ENCODE data around the gene AFF4.
A peak's percentile ranks its signal among the peaks of the same experiment; 100 is the strongest.

The AFF4 gene

DNA sequence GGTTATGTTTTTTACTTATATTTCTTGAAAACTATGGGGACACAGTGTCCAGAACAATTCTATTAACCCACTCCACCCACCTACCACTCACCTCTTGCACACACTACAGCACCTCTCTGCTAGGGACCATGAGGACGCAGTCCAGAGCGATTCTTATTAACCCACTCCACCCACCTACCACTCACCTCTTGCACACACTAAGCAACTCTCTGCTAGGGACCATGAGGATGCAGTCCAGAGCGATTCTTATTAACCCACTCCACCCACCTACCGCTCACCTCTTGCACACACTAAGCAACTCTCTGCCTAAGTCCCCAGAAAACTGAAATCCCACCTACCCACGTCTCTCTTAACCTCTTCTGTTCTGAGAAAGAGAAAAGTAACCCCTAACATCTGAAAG lies 130.8 kb downstream of the AFF4 start:
- DNase-seq (ENCODE audit: low read depth) = no peak
- no peak overlapping the region for H3K4me3 ChIP-seq (ENCODE audit: low read length)
- TF ChIP-seq, protein P1, sequence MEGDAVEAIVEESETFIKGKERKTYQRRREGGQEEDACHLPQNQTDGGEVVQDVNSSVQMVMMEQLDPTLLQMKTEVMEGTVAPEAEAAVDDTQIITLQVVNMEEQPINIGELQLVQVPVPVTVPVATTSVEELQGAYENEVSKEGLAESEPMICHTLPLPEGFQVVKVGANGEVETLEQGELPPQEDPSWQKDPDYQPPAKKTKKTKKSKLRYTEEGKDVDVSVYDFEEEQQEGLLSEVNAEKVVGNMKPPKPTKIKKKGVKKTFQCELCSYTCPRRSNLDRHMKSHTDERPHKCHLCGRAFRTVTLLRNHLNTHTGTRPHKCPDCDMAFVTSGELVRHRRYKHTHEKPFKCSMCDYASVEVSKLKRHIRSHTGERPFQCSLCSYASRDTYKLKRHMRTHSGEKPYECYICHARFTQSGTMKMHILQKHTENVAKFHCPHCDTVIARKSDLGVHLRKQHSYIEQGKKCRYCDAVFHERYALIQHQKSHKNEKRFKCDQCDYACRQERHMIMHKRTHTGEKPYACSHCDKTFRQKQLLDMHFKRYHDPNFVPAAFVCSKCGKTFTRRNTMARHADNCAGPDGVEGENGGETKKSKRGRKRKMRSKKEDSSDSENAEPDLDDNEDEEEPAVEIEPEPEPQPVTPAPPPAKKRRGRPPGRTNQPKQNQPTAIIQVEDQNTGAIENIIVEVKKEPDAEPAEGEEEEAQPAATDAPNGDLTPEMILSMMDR (IDR thresholded peaks at IDR 0.05; ENCODE audit: insufficient read depth, low read depth, low read length, missing control alignments) = no peak

DNA sequence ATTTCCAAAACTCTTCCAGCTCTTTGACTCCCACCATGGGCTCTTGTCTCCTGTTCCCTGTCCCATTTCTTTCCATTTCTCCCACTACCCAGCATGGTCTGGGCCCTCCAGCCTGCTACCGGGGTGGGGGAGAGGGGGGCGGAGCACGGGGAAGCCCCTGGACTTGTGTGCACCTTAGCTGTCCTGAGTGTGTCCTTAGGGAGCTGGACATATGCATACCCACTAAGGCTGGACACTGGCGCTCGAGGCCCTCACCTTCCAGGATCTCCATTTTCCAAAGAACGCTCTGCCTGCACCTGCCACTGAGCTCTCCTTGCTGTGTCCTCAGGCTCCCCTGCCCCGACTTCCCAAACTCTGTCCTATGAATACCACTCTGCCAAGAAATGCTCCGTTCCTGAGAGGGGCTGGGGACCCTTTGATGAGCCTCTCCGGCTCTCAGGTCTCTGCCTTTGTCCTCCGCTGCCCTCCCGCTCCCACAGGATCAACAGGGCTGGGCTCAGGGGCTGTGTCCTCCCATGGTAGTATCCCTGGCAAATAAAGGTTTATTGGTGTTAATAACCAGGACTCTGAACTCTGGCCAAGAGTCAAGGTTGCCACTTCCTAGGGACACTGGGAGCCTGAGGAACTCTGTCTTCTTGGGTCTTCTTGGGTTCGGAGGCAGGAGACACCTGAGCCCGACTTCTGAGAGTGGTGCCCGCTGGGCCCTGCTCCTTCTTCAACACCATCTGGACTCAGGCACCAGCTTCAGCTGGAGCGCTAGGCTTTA lies 132.2 kb downstream of the AFF4 start:
- no peak overlapping the region for H3K4me3 ChIP-seq (ENCODE audit: low read length)
- DNase-seq (ENCODE audit: low read depth) = no peak
- TF ChIP-seq, protein P1 (IDR thresholded peaks at IDR 0.05; ENCODE audit: insufficient read depth, low read depth, low read length, missing control alignments) = no peak

GRCh38 chr5:132830436-132831094 lies 132.9 kb downstream of the AFF4 start, which contains the start of gene SHROOM1:
Gene SHROOM1, minus strand, starts transcription at chr5:132830647. Its CDS starts 4,507 bp downstream, at chr5:132826140.
- TF ChIP-seq, protein P1 (IDR thresholded peaks at IDR 0.05; ENCODE audit: insufficient read depth, low read depth, low read length, missing control alignments) = no peak
- peak within 1 kb of the TSS; percentile 48 for H3K4me3 ChIP-seq (ENCODE audit: low read length)
- DNase-seq (ENCODE audit: low read depth) = peak; percentile 35

DNA sequence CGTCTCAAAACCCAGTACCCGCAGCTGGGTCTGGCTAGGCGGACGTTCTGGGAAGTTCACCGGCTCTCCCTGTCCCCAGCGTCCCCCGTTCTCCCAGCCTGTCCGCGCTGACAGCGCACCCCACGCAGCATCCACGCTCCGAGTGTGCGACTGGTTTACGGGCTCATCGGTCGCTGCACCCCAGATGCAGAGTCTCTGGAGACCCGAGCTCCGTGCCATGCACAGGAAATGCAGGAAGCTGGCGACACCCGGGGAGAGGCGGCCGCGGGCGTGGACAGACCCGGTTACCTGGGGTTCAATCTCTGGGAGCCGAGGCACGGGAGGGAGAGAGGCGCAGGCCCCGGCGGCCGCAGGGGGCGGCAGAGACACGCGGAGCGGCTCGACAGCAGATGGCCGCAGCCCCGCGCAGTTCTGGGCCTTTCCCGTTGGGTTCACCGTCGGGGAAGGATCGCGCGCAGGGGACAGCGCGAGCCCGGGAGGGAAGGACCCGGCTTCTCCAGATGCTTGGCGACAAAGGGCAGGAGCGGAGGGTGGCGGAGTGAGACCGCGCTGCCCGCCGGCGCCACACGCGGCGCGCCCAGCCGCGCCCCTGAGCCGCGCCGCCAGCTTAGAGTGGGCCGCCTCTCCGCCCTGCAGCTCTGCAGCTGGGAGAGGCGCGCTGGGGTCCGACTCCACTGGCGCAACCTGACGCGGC lies 133.5 kb downstream of the AFF4 start:
- peak overlapping the region; percentile 48 for H3K4me3 ChIP-seq (ENCODE audit: low read length)
- DNase-seq (ENCODE audit: low read depth) = peak; percentile 71
- TF ChIP-seq, protein P1 (IDR thresholded peaks at IDR 0.05; ENCODE audit: insufficient read depth, low read depth, low read length, missing control alignments) = peak; percentile 65

DNA sequence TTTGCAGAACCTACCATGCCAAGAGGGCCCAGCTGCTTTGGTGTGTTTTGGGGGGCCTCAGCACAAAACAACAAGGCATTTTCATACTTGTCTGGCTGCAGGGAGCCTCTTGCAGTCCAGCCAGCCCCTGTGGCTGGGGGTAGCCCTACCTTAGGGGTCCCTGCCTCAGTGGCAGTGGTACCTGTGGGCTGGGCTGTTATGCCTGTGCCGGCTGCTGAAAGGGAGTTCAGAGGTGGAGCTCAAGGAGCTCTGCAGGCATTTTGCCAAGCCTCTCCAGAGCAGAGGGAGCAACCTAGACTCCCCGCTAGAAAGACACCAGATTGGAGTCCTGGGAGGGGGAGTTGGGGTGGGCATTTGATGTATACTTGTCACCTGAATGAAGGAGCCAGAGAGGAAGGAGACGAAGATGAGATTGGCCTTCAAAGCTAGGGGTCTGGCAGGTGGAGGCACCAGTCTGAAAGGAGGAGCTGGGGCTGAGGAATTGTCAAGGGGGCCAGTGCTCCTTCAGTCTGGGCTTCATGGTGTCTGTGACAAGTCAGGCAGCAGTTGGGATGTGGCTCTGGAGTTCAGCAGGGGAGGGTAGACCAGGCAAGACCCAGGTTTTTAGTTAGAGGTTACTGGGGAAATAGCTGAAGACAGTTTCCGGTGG lies 134.5 kb downstream of the AFF4 start:
- no peak for DNase-seq (ENCODE audit: low read depth)
- TF ChIP-seq, protein P1 (IDR thresholded peaks at IDR 0.05; ENCODE audit: insufficient read depth, low read depth, low read length, missing control alignments) = no peak
- H3K4me3 ChIP-seq (ENCODE audit: low read length) = no peak overlapping the region

DNA sequence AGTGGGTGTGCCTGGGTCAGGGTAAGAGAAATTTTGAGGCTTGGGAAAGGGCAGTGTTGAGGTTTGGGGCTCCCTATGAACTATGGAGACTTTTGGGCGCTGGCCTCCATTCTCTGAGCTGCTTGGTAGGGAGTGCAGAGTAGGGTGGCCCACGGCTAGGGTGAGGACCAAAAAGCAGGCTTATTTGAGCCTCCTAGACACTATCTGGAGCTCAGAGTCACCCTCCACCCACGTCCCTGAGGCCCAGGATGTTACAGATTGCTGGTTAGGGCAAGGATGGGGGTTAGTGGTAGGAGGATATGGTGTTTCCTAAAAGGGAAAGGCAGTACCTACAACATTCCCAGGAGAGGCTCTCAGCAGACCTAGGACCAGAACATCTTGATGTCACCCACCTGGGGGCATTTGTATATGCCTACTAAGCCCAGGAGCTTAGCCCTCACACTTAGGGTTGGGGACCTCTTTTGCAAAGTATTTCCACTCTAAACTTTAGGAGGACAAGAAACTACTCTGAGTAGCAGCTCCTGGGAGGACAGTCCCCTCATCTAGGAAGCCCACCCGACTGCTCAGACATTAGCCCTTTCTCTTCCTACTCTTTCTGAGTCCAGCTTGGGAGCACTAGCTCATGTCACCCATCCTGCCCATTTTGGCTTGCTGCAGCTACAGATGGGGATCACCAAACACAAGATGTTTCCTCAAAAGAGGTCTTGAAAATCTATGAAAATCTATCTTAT lies 135.3 kb downstream of the AFF4 start:
- DNase-seq (ENCODE audit: low read depth) = no peak
- H3K4me3 ChIP-seq (ENCODE audit: low read length) = no peak overlapping the region
- TF ChIP-seq, protein P1 (IDR thresholded peaks at IDR 0.05; ENCODE audit: insufficient read depth, low read depth, low read length, missing control alignments) = no peak
